WTC11 (cell line): ENCODE results near the gene POGZ. TPM values are rescaled to one million over a fixed set of nuclear protein-coding genes. Genes with fewer than 3 reads are reported as not detected.

Experiments used
- ATAC-seq: fragments of 200-7000 bp; cut with Tn5 transposase; 2 replicates; pipeline ENCODE4 v1.10.0; 2021; ENCODE audit warnings: mild to moderate bottlenecking, moderate library complexity
- CTCF ChIA-PET: fragments of 300-600 bp; sonication (Branson Sonifier 250); formaldehyde crosslinking; loops from one replicate; lab custom pipeline; 2021; ENCODE audit warnings: antibody characterized with exemption; lab: Charles Lee
- POLR2A ChIA-PET: fragments of 350-600 bp; sonication (Branson Sonifier 250); formaldehyde crosslinking; loops from one replicate; lab custom pipeline; 2021; ENCODE audit warnings: antibody characterized with exemption; lab: Charles Lee
- DNase-seq: peaks from one replicate; pipeline ENCODE4 v3.0.0; 2021; ENCODE audit warnings: low spot score
- H3K27ac Mint-ChIP-seq: 2 replicates; pipeline ENCODE4 v1.8.0; 2021; ENCODE audit warnings: mixed read lengths
- H3K27me3 Mint-ChIP-seq: 2 replicates; pipeline ENCODE4 v1.8.0; 2021; ENCODE audit warnings: low read depth, mild to moderate bottlenecking, moderate library complexity, mixed read lengths
- H3K36me3 Mint-ChIP-seq: 2 replicates; pipeline ENCODE4 v1.8.0; 2021; ENCODE audit warnings: mixed read lengths
- H3K4me1 Mint-ChIP-seq: 2 replicates; pipeline ENCODE4 v1.8.0; 2022; ENCODE audit warnings: mixed read lengths
- H3K4me3 Mint-ChIP-seq: 2 replicates; pipeline ENCODE4 v1.8.0; 2021; ENCODE audit warnings: mild to moderate bottlenecking, moderate library complexity, mixed read lengths
- H3K9me3 Mint-ChIP-seq: 2 replicates; pipeline ENCODE4 v1.8.0; 2021; ENCODE audit warnings: mixed read lengths
- CBFB ChIP-seq: sonication (generic); formaldehyde crosslinking; IDR thresholded peaks from 2 replicates; pipeline ENCODE4 v1.8.1; 2022; ENCODE audit warnings: mild to moderate bottlenecking, low read depth, missing genetic modification reagents
- CTCF ChIP-seq: fragments of 200-600 bp; IDR thresholded peaks from 2 replicates; pipeline ENCODE4 v1.8.0; 2022; ENCODE audit warnings: antibody characterized with exemption
- EMX1 ChIP-seq: fragments of 250-450 bp; sonication (Bioruptor Pico); IDR thresholded peaks from 2 replicates; pipeline ENCODE4 v1.8.0; 2021; ENCODE audit warnings: mild to moderate bottlenecking
- ESRRA ChIP-seq: sonication (generic); formaldehyde crosslinking; IDR thresholded peaks from 2 replicates; pipeline ENCODE4 v1.8.1; 2022; ENCODE audit warnings: mild to moderate bottlenecking, missing genetic modification reagents, borderline replicate concordance
- ETV6 ChIP-seq: sonication (generic); formaldehyde crosslinking; IDR thresholded peaks from 2 replicates; pipeline ENCODE4 v1.8.1; 2022; ENCODE audit warnings: mild to moderate bottlenecking, missing genetic modification reagents
- FOXP1 ChIP-seq: sonication (generic); formaldehyde crosslinking; IDR thresholded peaks from 2 replicates; pipeline ENCODE4 v1.8.0; 2022; ENCODE audit warnings: missing genetic modification reagents, mild to moderate bottlenecking, moderate library complexity, borderline replicate concordance
- GTF2I ChIP-seq: fragments of 250-450 bp; sonication (Bioruptor Pico); conservative IDR thresholded peaks from 2 replicates; pipeline ENCODE4 v1.4.0; 2021; ENCODE audit warnings: mild to moderate bottlenecking
- HMGXB4 ChIP-seq: sonication (generic); formaldehyde crosslinking; IDR thresholded peaks from 2 replicates; pipeline ENCODE4 v1.8.1; 2023; ENCODE audit warnings: mild to moderate bottlenecking, moderate library complexity, missing genetic modification reagents
- MXD4 ChIP-seq: fragments of 250-450 bp; sonication (Bioruptor Pico); IDR thresholded peaks from 2 replicates; pipeline ENCODE4 v1.8.0; 2021; ENCODE audit warnings: mild to moderate bottlenecking, moderate library complexity, borderline replicate concordance
- NR3C1 ChIP-seq: sonication (generic); formaldehyde crosslinking; conservative IDR thresholded peaks from 2 replicates; pipeline ENCODE4 v1.8.1; 2023; ENCODE audit warnings: low read depth, mild to moderate bottlenecking, missing genetic modification reagents
- OVOL2 ChIP-seq: fragments of 250-450 bp; sonication (Bioruptor Pico); IDR thresholded peaks from 2 replicates; pipeline ENCODE4 v1.9.0; 2021; ENCODE audit warnings: mild to moderate bottlenecking, borderline replicate concordance
- RELA ChIP-seq: sonication (generic); formaldehyde crosslinking; IDR thresholded peaks from 2 replicates; pipeline ENCODE4 v1.8.1; 2022; ENCODE audit warnings: missing genetic modification reagents, mild to moderate bottlenecking, borderline replicate concordance
- SMAD3 ChIP-seq: sonication (generic); formaldehyde crosslinking; IDR thresholded peaks from 2 replicates; pipeline ENCODE4 v1.8.0; 2022; ENCODE audit warnings: missing genetic modification reagents, mild to moderate bottlenecking, borderline replicate concordance
- SOX15 ChIP-seq: fragments of 250-450 bp; sonication (Bioruptor Pico); IDR thresholded peaks from 2 replicates; pipeline ENCODE4 v1.9.0; 2021; ENCODE audit warnings: mild to moderate bottlenecking
- USF2 ChIP-seq: sonication (generic); formaldehyde crosslinking; IDR thresholded peaks from 2 replicates; pipeline ENCODE4 v1.8.1; 2023; ENCODE audit warnings: mild to moderate bottlenecking, missing genetic modification reagents, moderate library complexity
- ZNF263 ChIP-seq: sonication (generic); formaldehyde crosslinking; IDR thresholded peaks from 2 replicates; pipeline ENCODE4 v1.8.1; 2022; ENCODE audit warnings: low read depth, mild to moderate bottlenecking, moderate library complexity, missing genetic modification reagents
- ZNF396 ChIP-seq: fragments of 250-450 bp; sonication (Bioruptor Pico); IDR thresholded peaks from 2 replicates; pipeline ENCODE4 v1.8.0; 2021; ENCODE audit warnings: mild to moderate bottlenecking, moderate library complexity, borderline replicate concordance
- ZSCAN18 ChIP-seq: fragments of 250-450 bp; sonication (Bioruptor Pico); IDR thresholded peaks from 2 replicates; pipeline ENCODE4 v2.1.2; 2022; ENCODE audit warnings: mild to moderate bottlenecking, moderate library complexity
- total RNA-seq: library from RNA; stranded (reverse); gene quantifications from 3 replicates; pipeline ENCODE4 v1.2.3, GENCODE V29; 2021
- TF ChIP-seq, protein P1 (sequence below): sonication (generic); formaldehyde crosslinking; IDR thresholded peaks from 2 replicates; pipeline ENCODE4 v1.8.0; 2023; ENCODE audit warnings: mild to moderate bottlenecking, missing genetic modification reagents
- TF ChIP-seq, protein P2 (sequence below): sonication (generic); formaldehyde crosslinking; IDR thresholded peaks from 2 replicates; pipeline ENCODE4 v1.8.0; 2023; ENCODE audit warnings: missing genetic modification reagents
- TF ChIP-seq, protein P3 (sequence below): sonication (generic); formaldehyde crosslinking; IDR thresholded peaks from 2 replicates; pipeline ENCODE4 v1.8.1; 2022; ENCODE audit warnings: missing genetic modification reagents, borderline replicate concordance
- TF ChIP-seq, protein P4 (sequence below): sonication (generic); formaldehyde crosslinking; IDR thresholded peaks from 2 replicates; pipeline ENCODE4 v1.8.1; 2022; ENCODE audit warnings: low read depth, missing genetic modification reagents, borderline replicate concordance

The POGZ gene
- total RNA-seq, 1 experiment from 2014 or later = 88.1 TPM

- H3K36me3 Mint-ChIP-seq = peaks cover 17% of the 10 kb centered on the region
- H3K4me1 Mint-ChIP-seq = peaks cover 17% of the 10 kb centered on the region
- no peak overlapping the region; the same call in 1 of the 2 replicates for H3K27ac Mint-ChIP-seq
- TF ChIP-seq, protein P1, sequence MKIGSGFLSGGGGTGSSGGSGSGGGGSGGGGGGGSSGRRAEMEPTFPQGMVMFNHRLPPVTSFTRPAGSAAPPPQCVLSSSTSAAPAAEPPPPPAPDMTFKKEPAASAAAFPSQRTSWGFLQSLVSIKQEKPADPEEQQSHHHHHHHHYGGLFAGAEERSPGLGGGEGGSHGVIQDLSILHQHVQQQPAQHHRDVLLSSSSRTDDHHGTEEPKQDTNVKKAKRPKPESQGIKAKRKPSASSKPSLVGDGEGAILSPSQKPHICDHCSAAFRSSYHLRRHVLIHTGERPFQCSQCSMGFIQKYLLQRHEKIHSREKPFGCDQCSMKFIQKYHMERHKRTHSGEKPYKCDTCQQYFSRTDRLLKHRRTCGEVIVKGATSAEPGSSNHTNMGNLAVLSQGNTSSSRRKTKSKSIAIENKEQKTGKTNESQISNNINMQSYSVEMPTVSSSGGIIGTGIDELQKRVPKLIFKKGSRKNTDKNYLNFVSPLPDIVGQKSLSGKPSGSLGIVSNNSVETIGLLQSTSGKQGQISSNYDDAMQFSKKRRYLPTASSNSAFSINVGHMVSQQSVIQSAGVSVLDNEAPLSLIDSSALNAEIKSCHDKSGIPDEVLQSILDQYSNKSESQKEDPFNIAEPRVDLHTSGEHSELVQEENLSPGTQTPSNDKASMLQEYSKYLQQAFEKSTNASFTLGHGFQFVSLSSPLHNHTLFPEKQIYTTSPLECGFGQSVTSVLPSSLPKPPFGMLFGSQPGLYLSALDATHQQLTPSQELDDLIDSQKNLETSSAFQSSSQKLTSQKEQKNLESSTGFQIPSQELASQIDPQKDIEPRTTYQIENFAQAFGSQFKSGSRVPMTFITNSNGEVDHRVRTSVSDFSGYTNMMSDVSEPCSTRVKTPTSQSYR = no peak
- no peak for TF ChIP-seq USF2 (CRISPR knock-in tag)
- no peak for TF ChIP-seq CTCF
- TF ChIP-seq, protein P2, sequence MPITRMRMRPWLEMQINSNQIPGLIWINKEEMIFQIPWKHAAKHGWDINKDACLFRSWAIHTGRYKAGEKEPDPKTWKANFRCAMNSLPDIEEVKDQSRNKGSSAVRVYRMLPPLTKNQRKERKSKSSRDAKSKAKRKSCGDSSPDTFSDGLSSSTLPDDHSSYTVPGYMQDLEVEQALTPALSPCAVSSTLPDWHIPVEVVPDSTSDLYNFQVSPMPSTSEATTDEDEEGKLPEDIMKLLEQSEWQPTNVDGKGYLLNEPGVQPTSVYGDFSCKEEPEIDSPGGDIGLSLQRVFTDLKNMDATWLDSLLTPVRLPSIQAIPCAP (CRISPR knock-in tag) = no peak
- no peak for TF ChIP-seq ZNF263 (CRISPR knock-in tag)
- TF ChIP-seq OVOL2 (CRISPR knock-in tag) = no peak
- TF ChIP-seq ZNF396 (CRISPR knock-in tag) = no peak
- TF ChIP-seq SMAD3 = no peak
- no peak for TF ChIP-seq ETV6
- no peak for TF ChIP-seq MXD4 (CRISPR knock-in tag)
- no peak for ATAC-seq
- peaks cover 15% of the 10 kb centered on the region for H3K9me3 Mint-ChIP-seq
- H3K27me3 Mint-ChIP-seq = no peaks in the 10 kb centered on the region
- POLR2A ChIA-PET = no interaction called here
- CTCF ChIA-PET = no interaction called here
- no peak overlapping the region for H3K4me3 Mint-ChIP-seq
- no peak for DNase-seq
Observed at GRCh38 chr1:151367658-151368392, 91.5 kb downstream of the POGZ start.

DNA sequence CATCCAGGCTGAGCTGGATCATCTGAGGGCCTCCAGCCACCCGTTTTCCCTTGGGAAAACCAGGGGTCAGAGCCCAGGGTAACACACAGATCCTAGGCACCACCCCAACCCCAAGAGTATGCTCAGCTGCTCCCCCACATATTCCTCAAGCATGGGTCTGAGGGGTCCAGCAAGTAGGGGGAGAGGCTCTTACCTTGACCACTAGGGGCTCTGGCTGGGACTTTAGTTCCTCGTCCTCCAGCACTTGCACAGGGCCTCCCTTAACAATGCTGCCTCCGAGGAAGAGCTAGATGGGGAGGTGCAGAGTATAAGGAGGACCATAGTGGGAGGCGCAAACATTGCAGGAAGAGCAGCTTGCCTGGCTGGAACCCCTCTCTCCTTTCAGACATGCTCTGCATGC, 94.3 kb downstream of the POGZ start:
- Mint-ChIP-seq H3K36me3 (peaks cover 34% of the 10 kb centered on the region), H3K9me3 (peaks cover 36% of the 10 kb centered on the region), H3K4me3 (no peak overlapping the region), H3K27ac (no peak overlapping the region), H3K4me1 (no peaks in the 10 kb centered on the region), H3K27me3 (peaks cover 9% of the 10 kb centered on the region)
- CTCF ChIA-PET = interaction anchor here (1.0 to 2.4 kb wide), 6 partner anchors 9 to 120 kb away, joined by 3 to 11 read pairs (median 4); no protein-coding TSS in a partner anchor
- POLR2A ChIA-PET = interaction anchor here (0.5 kb wide), 1 partner anchor 30 kb away, joined by 3 read pairs; no protein-coding TSS in a partner anchor
- ATAC-seq (peak; percentile 68), DNase-seq (no peak)
- TF ChIP-seq ESRRA (CRISPR knock-in tag) (no peak), ZSCAN18 (CRISPR knock-in tag) (no peak), NR3C1 (CRISPR knock-in tag) (no peak), CBFB (CRISPR knock-in tag) (no peak), SOX15 (CRISPR knock-in tag) (no peak), FOXP1 (CRISPR knock-in tag) (no peak), HMGXB4 (CRISPR knock-in tag) (no peak), GTF2I (CRISPR knock-in tag) (no peak), EMX1 (no peak), OVOL2 (CRISPR knock-in tag) (no peak), RELA (CRISPR knock-in tag) (no peak)
- TF ChIP-seq, protein P3, sequence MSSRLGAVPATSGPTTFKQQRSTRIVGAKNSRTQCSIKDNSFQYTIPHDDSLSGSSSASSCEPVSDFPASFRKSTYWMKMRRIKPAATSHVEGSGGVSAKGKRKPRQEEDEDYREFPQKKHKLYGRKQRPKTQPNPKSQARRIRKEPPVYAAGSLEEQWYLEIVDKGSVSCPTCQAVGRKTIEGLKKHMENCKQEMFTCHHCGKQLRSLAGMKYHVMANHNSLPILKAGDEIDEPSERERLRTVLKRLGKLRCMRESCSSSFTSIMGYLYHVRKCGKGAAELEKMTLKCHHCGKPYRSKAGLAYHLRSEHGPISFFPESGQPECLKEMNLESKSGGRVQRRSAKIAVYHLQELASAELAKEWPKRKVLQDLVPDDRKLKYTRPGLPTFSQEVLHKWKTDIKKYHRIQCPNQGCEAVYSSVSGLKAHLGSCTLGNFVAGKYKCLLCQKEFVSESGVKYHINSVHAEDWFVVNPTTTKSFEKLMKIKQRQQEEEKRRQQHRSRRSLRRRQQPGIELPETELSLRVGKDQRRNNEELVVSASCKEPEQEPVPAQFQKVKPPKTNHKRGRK (CRISPR knock-in tag) = no peak
- TF ChIP-seq, protein P4, sequence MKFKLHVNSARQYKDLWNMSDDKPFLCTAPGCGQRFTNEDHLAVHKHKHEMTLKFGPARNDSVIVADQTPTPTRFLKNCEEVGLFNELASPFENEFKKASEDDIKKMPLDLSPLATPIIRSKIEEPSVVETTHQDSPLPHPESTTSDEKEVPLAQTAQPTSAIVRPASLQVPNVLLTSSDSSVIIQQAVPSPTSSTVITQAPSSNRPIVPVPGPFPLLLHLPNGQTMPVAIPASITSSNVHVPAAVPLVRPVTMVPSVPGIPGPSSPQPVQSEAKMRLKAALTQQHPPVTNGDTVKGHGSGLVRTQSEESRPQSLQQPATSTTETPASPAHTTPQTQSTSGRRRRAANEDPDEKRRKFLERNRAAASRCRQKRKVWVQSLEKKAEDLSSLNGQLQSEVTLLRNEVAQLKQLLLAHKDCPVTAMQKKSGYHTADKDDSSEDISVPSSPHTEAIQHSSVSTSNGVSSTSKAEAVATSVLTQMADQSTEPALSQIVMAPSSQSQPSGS (CRISPR knock-in tag) = no peak
